BLaER1 treated with 17β-estradiol and CSF1 and Interleukin-3, amounts not matched to agents 10 nM and 100 nM (cell line): ENCODE results near the gene SOD1.
A peak's percentile ranks its signal among the peaks of the same experiment; 100 is the strongest.
"Not testable (repeated sequence)": the region's sequence is repeated elsewhere in the genome, so short reads cannot be mapped to it uniquely, and the experiment has no call there.

Experiments used
- H3K27ac ChIP-seq, 11 experiments: shearing (Covaris generic); formaldehyde crosslinking; 2 replicates each; pipeline ENCODE4 v1.8.1; 2022
- H3K27me3 ChIP-seq, 11 experiments: shearing (Covaris generic); formaldehyde crosslinking; 2 replicates each; pipeline ENCODE4 v1.8.1; 2022
- H3K36me3 ChIP-seq, 11 experiments: shearing (Covaris generic); formaldehyde crosslinking; 2 replicates each; pipeline ENCODE4 v1.8.1; 2022
- H3K4me1 ChIP-seq, 10 experiments: shearing (Covaris generic); formaldehyde crosslinking; 2 replicates each; pipeline ENCODE4 v1.8.1; 2022
- H3K4me2 ChIP-seq, 11 experiments: shearing (Covaris generic); formaldehyde crosslinking; 2 replicates each; pipeline ENCODE4 v1.8.1; 2022
- H3K4me3 ChIP-seq, 10 experiments: shearing (Covaris generic); formaldehyde crosslinking; 2 replicates each; pipeline ENCODE4 v1.8.1; 2022
- H3K9ac ChIP-seq, 11 experiments: shearing (Covaris generic); formaldehyde crosslinking; 2 replicates each; pipeline ENCODE4 v1.8.1; 2022
- H3K9me3 ChIP-seq, 11 experiments: shearing (Covaris generic); formaldehyde crosslinking; replicated peaks in 1 of 11; 2 replicates each; pipeline ENCODE4 v1.8.1; 2022
- H4K20me1 ChIP-seq, 11 experiments: shearing (Covaris generic); formaldehyde crosslinking; 2 replicates each; pipeline ENCODE4 v1.8.1; 2022
- Cebpa-rat ChIP-seq, 11 experiments: shearing (Covaris generic); IDR thresholded peaks; 2 replicates each; pipeline ENCODE4 v1.8.1; 2022

The SOD1 gene

DNA sequence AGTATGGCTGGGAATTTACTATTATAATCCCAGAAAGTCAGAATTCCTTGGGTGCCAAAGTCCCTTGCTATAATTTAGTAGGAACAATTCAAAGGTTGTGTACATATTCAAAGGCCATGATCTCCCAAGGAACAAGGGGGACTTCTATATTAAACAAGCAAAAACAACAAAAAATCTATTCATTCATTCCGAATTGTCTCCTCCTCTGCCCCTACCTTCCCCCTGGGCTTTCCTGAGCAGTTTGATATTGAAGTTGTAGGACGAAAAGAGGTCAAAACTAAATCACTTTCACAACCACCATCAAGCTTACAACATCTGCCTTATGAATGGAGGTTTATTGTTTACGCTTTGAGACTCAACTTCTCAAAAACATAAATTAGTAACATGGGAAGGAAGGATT lies 35.3 kb upstream of the SOD1 start:
- peaks cover 6 to 12% (median 9%) of the 10 kb centered on the region in 10 experiments for H3K4me1 ChIP-seq
- no peaks in the 10 kb centered on the region for H4K20me1 ChIP-seq
- H3K27ac ChIP-seq = no peak overlapping the region
- no peak for TF ChIP-seq Cebpa-rat (IDR thresholded peaks at IDR 0.05)
- H3K36me3 ChIP-seq = no peaks in the 10 kb centered on the region
- no peak overlapping the region for H3K4me2 ChIP-seq
- H3K27me3 ChIP-seq = no peaks in the 10 kb centered on the region
- H3K9ac ChIP-seq = no peak overlapping the region
- no peak overlapping the region for H3K4me3 ChIP-seq
- H3K9me3 ChIP-seq = peaks cover 0 to 13% (median 4%) of the 10 kb centered on the region in 11 experiments; a peak in 13 of 22 replicates

DNA sequence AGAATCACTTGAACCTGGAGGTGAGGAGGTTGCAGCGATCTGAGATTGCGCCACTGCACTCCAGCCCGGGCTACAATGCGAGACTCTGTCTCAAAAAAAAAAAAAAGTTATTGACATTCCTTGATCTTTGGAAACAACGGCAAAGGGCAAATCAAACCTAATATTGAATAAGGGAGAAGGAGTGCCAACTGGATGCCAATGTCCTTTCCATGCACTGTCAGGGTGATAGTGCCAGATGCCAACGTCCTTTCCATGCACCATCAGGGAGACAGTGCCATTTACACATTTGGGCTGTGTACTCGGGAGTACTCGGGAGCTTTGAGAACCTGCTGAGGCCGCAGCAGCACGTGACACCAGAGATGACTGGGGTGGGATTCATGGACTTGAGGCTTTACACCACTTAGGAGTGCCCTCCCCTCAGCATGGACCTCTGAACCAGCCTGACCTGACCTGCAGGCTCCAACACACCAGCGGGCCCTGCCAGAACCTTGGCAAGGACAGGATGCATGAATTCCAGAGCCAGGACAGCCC lies 34.5 kb upstream of the SOD1 start:
- Histone ChIP-seq H3K36me3 (no peaks in the 10 kb centered on the region), H3K4me1 (peaks cover 6 to 12% (median 9%) of the 10 kb centered on the region in 10 experiments), H3K27me3 (no peaks in the 10 kb centered on the region), H3K4me2 (no peak overlapping the region), H3K4me3 (no peak overlapping the region), H3K9me3 (peaks cover 0 to 5% (median 0%) of the 10 kb centered on the region in 11 experiments; a peak in 1 of 22 replicates), H4K20me1 (no peaks in the 10 kb centered on the region), H3K9ac (no peak overlapping the region), H3K27ac (no peak overlapping the region)
- no peak for TF ChIP-seq Cebpa-rat (IDR thresholded peaks at IDR 0.05)

DNA sequence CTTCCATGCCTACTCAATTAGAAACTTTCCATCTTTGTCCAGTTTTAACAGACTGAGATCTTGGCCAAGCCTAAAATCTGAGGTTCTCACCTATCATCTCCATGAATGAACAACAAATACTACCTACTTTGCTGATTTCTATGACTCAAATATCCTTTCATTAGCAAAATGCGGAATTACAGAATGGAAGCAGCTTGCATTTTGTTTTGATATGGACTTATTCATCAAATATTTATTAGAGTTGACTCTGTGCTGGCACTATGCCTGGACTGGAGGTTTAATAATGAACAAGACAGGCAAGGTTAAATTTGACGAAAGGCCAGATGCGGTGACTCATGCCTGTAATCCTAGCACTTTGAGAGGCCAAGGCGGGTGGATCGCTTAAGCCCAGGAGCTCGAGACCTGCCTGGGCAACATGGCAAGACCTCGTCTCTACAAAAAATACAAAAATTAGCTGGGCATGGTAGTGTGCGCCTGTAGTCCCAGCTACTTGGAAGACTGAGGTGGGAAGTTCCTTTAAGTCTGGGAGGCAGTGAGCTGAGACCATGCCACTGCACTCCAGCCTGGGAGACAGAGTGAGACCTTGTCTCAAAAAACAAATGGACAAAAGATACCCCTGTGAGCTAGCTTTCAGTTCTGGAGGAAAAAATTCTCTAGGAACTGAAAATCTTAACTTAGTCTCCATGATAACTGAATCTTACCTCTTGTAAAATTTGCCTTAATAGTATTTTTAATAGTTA lies 29.4 kb upstream of the SOD1 start:
- no peak for TF ChIP-seq Cebpa-rat (IDR thresholded peaks at IDR 0.05)
- Histone ChIP-seq H3K9me3 (peaks cover 0 to 13% (median 9%) of the 10 kb centered on the region in 11 experiments; a peak in 9 of 22 replicates), H3K27me3 (no peaks in the 10 kb centered on the region), H3K9ac (no peak overlapping the region), H4K20me1 (no peaks in the 10 kb centered on the region), H3K4me3 (no peak overlapping the region), H3K4me2 (no peak overlapping the region), H3K4me1 (peaks cover 0 to 10% (median 0%) of the 10 kb centered on the region in 10 experiments; a peak in 2 of 20 replicates), H3K27ac (no peak overlapping the region), H3K36me3 (no peaks in the 10 kb centered on the region)

DNA sequence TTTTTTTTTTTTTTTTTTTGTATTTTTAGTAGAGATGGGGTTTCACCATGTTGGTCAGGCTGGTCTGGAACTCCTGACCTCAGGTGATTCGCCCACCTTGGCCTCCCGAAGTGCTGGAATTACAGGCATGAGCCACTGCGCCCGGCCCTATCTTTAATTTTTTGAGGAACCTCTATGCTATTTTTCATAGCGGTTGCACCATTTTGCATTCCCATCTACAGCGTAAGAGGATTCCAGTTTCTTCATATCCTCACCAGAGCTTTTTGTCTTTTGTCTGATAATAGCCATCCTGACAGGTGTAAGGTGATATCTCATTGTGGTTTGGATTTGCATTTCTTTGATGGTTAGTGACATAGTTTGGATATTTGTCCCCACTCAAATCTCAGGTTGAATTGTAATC lies 27.6 kb upstream of the SOD1 start:
- not testable (repeated sequence) for H3K27me3 ChIP-seq, H3K9ac ChIP-seq, H3K4me3 ChIP-seq, H3K27ac ChIP-seq, H3K36me3 ChIP-seq, H3K4me2 ChIP-seq, H4K20me1 ChIP-seq
- peaks cover 0 to 15% (median 10%) of the 10 kb centered on the region in 11 experiments; a peak in 14 of 22 replicates for H3K9me3 ChIP-seq
- H3K4me1 ChIP-seq = peaks cover 0 to 10% (median 0%) of the 10 kb centered on the region in 10 experiments; a peak in 2 of 20 replicates

DNA sequence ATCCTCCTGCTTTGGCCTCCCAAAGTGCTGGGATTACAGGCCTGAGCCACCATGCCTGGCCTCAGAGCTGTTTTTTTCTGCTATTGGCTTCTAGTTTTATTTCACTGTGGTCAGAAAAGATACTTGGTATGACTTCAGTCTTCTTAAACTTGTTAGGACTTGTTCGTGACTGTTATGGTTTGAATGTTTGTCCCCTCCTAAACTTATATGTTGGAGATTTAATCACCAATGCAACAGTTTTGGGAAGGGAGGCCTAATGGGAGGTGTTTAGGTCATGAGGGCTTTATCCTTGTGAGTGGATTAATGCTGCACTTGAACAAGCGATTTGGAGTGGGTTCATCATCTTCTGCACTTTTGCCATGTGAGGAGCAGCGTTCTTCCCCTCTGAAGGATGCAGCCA lies 24.5 kb upstream of the SOD1 start:
- no peak overlapping the region for H3K9ac ChIP-seq
- peaks cover 0 to 24% (median 15%) of the 10 kb centered on the region in 11 experiments; a peak in 16 of 22 replicates for H3K9me3 ChIP-seq
- no peaks in the 10 kb centered on the region for H3K36me3 ChIP-seq
- peaks cover 0 to 10% (median 0%) of the 10 kb centered on the region in 10 experiments; a peak in 2 of 20 replicates for H3K4me1 ChIP-seq
- H4K20me1 ChIP-seq = no peaks in the 10 kb centered on the region
- H3K4me2 ChIP-seq = no peak overlapping the region
- no peak for TF ChIP-seq Cebpa-rat (IDR thresholded peaks at IDR 0.05)
- H3K4me3 ChIP-seq = no peak overlapping the region
- no peaks in the 10 kb centered on the region for H3K27me3 ChIP-seq
- no peak overlapping the region for H3K27ac ChIP-seq

DNA sequence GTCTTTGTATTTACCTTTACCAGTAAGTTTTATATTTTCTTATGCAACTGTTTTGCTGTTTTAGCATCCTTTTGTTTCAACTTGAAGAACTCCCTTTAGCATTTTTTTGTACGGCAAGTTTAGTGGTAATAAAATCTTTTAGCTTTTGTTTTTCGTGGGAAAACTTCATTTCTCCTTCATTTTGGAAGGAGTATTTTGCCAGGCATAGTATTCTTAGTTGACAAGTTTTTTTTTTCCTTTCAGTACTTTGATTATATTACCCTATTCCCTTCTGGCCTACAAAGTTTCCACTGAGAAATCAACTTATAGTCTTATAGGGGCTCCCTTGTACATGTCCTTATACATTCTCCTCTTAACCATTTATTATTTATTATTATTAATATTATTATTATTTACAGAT lies 22.6 kb upstream of the SOD1 start:
- no peak overlapping the region for H3K9ac ChIP-seq
- H3K9me3 ChIP-seq = peaks cover 3 to 33% (median 19%) of the 10 kb centered on the region in 11 experiments; a peak in 19 of 22 replicates
- no peaks in the 10 kb centered on the region for H4K20me1 ChIP-seq
- H3K4me1 ChIP-seq = no peaks in the 10 kb centered on the region
- H3K4me3 ChIP-seq = no peak overlapping the region
- H3K4me2 ChIP-seq = no peak overlapping the region
- H3K27me3 ChIP-seq = no peaks in the 10 kb centered on the region
- no peak for TF ChIP-seq Cebpa-rat (IDR thresholded peaks at IDR 0.05)
- H3K36me3 ChIP-seq = no peaks in the 10 kb centered on the region
- no peak overlapping the region for H3K27ac ChIP-seq

DNA sequence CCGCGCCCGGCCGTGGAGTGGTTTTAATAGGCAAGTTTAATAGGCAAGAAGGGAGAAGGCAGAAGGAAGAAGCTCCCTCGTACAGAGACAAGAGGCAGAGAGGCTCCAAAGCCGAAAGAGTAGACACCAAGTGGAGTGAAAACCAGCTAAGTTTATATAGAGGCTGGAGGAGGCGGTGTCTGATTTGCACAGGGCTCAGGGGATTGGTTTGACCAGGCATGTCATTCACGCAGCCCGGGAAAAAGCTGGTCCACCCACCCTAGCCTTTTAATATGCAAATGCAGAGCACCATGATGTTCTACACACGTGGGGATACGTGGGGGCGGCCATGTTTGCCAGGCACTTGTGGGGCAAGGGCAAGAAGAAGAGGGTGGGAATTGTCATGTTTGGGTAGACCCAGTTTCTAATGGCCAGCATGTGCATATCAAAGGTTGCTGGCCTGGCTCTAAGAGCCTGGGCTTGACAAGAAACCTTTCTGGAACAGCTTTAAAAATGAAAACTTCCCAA lies 18.0 kb upstream of the SOD1 start:
- H3K9ac ChIP-seq = no peak overlapping the region
- no peaks in the 10 kb centered on the region for H3K36me3 ChIP-seq
- H3K4me2 ChIP-seq = no peak overlapping the region
- H3K9me3 ChIP-seq = peaks cover 3 to 34% (median 15%) of the 10 kb centered on the region in 11 experiments; a peak in 17 of 22 replicates
- no peaks in the 10 kb centered on the region for H3K27me3 ChIP-seq
- no peak overlapping the region for H3K4me3 ChIP-seq
- no peaks in the 10 kb centered on the region for H3K4me1 ChIP-seq
- no peaks in the 10 kb centered on the region for H4K20me1 ChIP-seq
- TF ChIP-seq Cebpa-rat (IDR thresholded peaks at IDR 0.05) = no peak
- no peak overlapping the region for H3K27ac ChIP-seq

DNA sequence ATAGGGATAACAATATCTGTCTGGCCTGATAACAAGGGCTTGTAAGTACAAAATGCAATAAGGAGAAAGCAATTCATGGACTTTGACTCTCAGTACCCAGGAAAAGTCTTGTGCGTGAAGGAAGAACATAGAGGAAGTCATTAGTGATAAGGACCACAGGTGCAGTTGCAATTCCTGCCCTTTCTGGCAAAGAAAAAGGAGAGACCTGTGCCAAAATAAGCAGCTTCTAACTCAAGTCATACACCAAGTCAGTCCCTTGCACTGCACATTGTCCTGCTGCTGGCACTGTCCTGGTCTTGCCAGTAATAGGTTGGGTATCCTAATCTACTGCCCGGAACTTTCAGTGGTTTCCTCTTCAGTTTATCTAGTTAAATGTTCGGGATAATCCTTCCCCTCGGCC lies 14.8 kb upstream of the SOD1 start:
- no peak overlapping the region for H3K27ac ChIP-seq
- H3K4me1 ChIP-seq = peaks cover 0 to 10% (median 0%) of the 10 kb centered on the region in 10 experiments; a peak in 3 of 20 replicates
- no peak for TF ChIP-seq Cebpa-rat (IDR thresholded peaks at IDR 0.05)

DNA sequence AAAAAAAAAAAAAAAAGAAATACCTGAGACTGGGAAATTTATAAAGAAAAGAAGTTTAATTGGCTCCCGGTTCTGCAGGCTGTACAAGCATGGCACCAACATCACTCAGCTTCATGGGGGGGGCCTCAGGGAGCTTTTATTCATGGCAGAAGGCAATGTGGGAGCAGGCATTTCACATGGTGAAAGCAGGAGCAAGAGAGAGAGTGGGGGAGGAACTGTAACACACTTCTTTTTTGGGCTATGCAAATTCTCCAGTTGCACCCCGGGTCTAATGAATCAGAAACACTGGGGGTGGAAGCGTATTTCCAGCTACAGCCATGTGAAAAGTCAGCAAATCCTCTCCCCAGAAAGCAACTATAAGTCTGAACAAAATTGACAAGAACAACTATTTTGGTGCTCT lies 11.8 kb upstream of the SOD1 start:
- TF ChIP-seq Cebpa-rat (IDR thresholded peaks at IDR 0.05) = no peak
- Histone ChIP-seq H3K4me3 (no peak overlapping the region), H3K36me3 (no peaks in the 10 kb centered on the region), H3K27me3 (no peaks in the 10 kb centered on the region), H3K4me1 (peaks cover 0 to 10% (median 0%) of the 10 kb centered on the region in 10 experiments; a peak in 3 of 20 replicates), H3K4me2 (peak overlapping the region in 2 of 11 experiments; percentile 13 to 34; a peak in 3 of 22 replicates), H4K20me1 (no peaks in the 10 kb centered on the region), H3K9ac (no peak overlapping the region), H3K9me3 (peaks cover 6 to 40% (median 21%) of the 10 kb centered on the region in 11 experiments; a peak in 18 of 22 replicates), H3K27ac (no peak overlapping the region)

More for the DNA sequence above, 14.8 kb upstream of the SOD1 start:
- Histone ChIP-seq H3K36me3 (no peaks in the 10 kb centered on the region), H3K4me2 (no peak overlapping the region), H3K9me3 (peaks cover under 1 to 36% (median 17%) of the 10 kb centered on the region in 11 experiments; a peak in 18 of 22 replicates), H3K9ac (no peak overlapping the region), H3K27me3 (no peaks in the 10 kb centered on the region), H3K4me3 (no peak overlapping the region), H4K20me1 (no peaks in the 10 kb centered on the region)
